Stimulated activated CD8-positive, alpha-beta memory T cell treated with anti-CD3 and anti-CD28 coated beads, Interleukin-12 subunit alpha, Interleukin-12 subunit beta, amount 100 ng/mL, for 24 hours (primary cell): ENCODE measurements around the gene KMT2C.

ENCODE experiments used
- DNase-seq: peaks from one replicate; pipeline ENCODE4 v3.0.0-alpha.2; 2020; ENCODE audit errors: extremely low read depth

KMT2C gene

DNA sequence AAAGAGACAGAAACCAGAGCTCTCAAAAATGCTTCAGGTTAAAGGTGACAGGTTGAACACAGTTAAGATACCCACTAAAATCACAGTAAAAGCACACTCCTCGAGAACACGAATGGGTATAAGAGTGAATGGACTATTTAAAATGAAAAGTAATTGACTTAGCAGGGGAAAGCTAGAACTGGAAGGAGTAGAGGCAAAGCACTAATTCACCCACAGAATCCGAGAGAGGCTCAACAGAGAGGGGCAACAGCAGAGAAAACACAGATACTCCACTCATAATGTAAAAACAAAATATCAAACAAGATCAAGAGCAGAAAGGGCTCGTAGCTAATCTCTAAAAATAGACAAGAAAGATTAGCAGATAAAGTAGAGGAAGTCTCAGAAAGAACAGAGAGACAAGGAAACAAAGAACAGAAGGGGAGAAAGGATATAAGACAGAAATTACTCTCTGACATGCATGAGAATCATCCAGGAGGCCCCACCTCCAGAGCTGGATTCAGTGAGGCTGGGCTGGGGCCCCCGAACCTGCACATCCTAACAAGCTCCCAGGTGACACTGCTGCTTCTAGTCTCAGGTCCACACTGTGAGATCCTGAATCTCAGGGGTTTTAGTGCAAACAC, 292.7 kb downstream of the KMT2C start:
- DNase-seq: no peak

DNA sequence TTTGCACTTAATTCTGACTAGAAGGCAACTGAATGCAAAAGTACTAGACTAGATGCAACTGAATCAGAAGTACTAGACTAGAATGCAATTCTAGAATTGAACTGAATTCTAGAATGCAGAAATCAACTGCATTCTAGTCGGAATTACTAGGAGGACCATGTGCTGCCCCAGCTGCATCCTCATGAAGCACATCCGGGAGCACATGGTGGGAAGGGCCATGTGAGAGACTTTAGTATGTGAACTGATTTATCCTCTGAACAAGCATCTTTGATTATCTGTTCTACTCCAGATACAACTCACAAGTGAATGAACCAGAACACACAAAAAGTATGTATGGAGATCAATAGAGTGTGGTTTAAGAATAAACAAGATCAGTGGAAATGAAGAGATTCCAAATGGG, 295.2 kb downstream of the KMT2C start:
- DNase-seq: no peak

DNA sequence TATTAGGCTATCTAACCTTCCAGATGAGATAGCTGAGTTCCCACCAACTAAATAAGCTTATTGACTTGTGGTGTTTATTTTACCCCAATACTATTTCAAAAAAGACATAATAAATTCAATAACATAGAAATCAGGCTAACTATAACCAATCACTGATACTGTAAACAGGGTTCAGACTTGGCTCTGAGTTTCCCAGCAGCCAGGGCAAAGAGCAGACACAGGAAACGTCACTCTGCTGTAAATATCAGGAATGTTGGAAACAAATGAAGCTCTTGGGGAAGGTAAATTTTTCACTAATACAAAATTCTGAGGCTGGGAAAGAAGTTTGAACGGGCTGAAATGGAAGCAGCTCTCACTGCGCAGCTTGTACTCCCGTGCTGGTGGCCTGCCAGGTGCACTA, 295.7 kb downstream of the KMT2C start:
- no peak for DNase-seq

DNA sequence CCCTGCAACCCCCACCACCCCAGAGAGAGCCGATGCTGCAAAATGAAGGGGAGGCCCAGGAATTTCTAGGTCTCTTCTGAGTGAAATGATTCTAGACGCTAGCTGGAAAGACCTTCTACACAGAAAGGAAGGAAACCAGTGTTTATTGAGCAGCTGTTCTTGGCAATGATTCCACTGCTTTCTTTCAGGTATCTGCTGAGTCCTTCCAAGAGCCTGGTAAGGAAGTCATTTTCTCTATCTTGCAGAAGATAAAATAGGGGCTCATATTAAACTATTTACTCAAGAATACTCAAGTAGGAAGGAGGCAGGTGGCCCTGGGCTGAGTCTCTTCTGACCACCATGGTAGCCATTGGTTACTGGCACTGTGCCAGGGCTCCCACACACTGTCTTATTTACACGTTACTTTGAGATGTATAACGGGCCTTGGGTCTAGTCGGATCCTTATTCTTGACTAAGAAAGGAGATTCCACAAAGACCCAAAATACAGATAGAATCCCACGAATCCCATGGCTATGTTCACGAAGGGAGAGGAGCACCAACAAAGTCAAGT, 298.3 kb downstream of the KMT2C start:
- DNase-seq: no peak

DNA sequence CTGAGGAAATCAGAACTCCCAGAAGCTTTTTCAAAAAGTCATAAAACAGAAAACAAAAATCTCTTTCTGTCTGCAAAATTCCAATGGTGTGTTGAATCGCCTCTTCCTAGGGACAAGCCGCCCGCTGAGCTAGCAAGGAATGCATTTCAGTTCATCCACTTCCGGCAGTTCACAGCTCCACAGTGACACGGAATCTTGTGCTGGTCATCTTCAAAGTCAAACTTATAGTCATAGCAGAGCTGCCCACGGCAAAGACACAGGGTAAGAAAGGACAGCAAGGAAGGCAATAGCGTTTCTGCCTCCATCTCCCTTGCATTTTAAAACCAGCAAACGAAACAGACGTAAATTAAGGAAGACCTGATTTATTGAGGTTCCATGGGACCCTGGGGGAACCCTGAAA, 299.1 kb downstream of the KMT2C start:
- DNase-seq: no peak

DNA sequence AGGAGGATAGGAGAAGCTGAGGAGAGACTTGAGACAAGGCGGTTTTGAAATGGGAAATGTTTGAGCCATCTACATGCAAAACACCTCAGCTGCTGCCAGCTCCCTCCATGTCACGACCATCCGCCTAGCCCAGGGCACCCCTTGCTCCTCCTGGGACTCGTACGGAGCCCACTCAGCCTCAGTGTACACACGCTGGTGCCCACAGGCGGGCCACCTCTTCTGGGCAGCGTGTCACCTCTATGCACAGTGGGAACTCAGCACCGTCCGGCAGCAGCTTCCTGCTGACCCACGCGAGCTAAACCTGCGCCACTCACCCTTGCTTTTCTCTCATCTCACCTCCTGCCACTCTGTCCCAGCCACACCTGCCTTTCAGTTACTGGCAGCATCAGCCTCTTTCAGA, 302.0 kb downstream of the KMT2C start:
- DNase-seq: no peak

DNA sequence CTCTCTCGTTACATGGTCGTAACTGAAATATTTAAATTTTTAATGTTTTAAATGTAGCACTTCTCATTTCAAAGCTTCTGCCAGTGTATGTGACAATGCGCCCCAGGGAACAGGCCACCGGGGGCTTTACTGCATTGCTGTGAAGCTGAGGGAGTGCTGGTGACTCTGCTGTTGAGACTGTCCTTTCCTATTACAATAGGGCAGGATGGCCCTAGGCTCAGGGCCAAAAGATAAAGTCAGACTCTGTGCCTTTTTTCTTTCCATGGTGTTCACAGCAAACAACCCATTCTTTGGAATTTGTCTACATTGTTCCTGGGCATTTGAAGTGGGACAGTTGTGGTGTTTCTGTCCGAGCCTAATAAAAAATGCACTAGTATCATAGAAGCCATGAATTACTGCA, 303.0 kb downstream of the KMT2C start:
- DNase-seq: no peak

DNA sequence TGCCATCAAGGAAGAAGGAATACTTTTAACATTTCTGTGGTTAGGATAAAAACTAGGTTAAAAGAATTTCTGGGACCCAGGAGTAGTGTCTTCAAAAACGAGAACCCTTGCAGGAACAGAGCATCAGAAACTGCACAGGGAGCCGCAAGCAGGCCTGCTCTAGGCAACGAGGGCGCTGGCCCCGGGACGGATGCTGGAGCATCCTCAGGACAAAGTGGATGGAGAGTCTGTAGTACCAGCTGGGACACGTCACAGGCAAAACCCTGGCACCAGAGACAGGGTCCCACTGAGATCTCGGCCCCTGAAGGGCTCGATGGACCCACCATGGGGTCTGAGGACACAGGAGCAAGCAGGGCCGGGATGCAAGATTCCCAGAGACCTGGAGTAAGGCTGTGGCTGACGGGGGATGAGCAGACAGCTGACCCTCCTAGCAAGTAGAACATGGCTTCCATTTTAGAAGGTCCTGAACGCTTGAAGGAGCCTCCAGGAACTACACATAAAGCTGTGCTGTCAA, 303.8 kb downstream of the KMT2C start:
- DNase-seq: no peak

DNA sequence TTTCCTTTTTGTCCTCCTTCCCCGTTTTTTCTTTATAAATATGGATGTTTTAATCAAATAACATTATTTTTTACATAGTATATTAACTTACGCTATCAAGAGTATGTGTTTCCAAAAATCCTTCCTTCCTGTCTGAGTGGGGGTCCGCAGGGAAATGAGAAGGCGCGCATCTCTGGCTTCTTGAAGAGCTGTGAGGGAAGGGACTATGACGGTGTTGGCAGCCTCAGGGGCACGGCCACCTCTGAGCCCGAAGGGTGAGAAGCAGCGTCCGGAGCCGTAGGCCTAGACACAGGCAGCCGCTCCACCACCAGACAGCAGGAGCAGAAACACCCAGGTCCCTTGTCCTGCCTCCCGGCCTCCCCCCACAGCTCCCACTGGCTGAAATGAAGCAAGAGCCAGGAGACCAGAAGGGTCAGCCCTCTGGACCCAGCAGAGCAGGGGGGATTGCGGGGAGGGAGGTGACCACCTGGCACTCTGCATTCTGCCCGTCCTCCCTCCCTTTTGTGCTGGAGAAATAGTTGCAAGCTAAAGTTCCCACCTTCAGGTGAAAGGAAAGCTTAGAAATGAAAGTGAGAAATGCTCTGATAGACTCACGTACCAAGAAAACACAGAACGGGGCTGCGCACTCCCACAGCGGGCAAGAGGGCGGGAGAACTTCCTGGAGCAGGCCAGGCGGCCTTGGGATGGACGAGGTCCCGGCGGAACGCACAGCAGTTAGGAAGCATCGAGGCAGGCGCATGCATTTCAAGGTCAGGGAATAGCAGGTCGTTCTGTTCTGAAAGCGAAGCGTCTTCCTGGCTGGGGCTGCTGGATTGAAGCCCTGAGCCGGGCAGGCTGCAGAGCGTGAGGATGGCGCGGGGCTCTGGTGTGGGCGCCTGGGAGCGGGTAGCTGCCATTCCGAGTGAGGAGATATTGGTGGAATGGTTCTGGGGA, 304.9 kb downstream of the KMT2C start:
- DNase-seq: no peak

DNA sequence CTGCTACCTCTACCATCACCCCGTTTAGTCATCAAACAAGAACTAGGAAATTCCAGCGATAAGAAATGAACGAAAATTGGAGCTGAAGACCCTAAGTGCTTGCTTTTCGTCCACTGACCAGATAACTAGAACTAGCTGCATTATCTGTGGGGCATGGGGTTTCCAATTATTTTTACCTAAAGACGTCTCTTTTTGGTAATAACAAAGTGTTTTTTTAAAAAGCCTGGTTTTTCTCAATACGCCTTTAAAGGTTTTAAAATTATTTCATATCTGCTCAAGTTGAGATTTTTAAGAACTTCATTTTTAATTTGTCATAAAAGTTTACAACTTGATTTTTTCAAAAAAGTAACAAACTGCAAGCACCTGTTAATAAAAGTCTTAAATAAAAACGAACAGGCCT, 306.1 kb downstream of the KMT2C start:
- DNase-seq: no peak

DNA sequence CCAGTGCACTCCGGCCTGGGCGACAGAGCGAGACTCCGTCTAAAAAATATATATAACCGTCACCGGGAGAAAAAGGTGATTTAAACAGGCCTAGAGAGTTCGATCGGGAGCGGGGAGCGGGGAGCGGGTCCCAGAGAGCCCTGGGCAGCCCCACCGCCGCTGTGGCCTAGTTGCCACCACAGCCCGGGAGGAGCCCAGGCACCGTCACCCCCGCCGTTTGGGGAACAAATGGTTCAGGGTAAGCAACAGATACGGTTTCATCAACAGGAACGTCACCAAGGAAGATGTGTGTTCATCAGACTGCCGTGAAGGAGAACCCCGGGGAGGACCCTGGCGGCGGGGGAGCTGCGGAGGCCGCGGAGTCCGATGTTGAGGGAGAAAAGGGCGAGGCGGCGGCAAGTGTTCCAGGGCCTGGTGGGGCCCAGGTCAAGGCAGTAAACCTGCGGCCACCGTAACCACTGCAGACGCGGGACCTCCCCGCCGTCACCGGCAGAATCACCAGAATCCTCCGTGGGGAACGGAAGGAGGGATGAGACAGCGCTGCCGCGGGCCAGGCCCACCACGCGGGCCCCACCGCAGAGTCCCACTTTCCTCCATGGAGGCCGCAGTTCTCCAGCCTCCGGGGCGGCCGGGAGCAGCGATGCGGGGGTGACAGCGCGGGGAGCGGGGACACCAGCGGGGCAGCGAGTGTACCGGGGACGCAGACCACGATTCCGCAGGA, 306.9 kb downstream of the KMT2C start:
- DNase-seq: no peak

DNA sequence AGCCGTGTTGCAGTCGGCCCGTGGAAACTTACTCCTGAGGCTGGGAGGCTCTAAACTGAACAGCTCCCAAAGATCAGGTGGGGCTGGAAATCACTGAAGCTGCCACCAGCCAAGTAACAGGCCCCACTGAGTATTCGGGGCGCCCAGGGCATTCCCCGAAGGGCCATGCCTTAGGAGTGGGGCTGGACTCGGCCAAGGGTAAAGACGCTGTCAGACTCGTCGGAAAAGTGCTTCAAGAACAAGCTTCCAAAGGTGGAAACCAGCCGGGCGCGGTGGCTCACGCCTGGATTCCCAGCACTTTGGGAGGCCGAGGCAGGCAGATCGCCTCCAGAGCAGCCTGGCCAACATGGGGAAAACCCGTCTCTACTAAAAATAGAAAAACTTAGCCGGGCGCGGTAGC, 307.6 kb downstream of the KMT2C start:
- no peak for DNase-seq

DNA sequence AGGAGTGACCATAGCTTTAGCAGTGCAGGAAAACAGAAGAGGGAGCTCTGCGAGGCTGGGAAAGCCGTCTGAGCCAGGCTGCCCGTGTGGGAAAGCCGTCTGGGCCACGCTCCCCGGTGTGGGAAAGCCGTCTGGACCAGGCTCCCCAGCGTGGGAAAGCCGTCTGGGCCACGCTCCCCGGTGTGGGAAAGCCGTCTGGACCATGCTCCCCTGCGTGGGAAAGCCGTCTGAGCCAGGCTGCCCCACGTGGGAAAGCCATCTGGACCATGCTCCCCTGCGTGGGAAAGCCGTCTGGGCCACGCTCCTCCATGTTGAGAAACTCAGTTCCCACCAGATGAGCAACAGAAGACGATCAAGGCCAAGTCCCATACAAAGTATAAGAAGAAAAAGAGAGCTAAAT, 308.6 kb downstream of the KMT2C start:
- no peak for DNase-seq

DNA sequence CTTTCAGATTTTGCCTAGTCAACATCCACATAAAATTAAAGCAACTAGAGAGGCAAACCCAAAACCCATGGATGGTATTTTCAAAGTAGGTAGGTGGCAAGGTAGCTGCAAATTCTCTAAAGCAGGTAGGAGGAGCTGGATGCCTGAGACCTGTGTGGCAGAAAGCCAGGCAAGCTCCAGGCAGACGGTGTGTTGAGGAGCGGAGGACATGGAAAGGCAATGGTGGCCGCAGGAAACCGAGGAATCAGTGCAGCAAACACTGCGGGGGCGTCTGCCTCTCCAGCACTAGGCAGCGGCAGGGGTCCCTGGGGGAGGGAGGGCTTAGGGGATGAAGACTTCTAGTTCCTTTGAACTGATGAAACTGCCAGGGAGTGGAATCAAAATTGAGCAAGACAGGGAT, 309.1 kb downstream of the KMT2C start:
- no peak for DNase-seq

DNA sequence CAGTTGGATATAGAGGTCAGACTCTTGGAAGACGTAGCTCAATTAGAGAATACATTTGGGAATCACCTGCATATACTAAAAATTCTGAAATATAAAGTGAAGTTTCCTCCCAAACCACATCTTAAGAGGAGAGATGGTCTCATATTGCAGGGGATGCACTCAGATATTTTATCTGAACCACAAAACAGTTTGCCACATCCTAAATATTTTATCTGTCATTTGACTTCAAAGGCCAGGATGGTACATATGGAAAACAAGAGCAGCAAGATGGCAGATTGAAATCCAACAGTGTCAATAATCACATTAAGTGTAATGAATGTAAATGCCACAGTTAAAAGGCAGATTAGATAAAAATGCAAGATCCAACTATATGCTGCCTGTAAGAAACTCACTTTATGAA, 313.3 kb downstream of the KMT2C start:
- DNase-seq: no peak

DNA sequence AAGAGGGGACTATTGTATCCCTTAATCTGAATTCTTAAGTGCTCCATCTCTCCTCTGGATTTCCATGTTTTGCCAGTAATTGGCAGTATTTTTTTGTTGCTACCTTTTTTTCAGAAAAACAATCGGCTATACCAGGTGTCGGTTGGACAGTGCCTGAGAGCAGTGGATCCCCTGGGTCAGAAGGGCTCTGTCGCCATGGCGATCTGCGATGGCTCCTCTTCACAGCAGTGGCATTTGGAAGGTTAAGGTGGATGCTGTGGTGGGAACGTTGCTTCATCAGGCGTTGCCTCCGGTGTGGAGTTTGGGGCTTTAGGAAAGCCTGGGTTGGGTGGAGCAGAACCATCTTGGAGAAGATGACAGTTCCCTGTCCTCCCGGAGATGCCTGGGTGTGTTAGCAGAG, 314.4 kb downstream of the KMT2C start:
- no peak for DNase-seq

DNA sequence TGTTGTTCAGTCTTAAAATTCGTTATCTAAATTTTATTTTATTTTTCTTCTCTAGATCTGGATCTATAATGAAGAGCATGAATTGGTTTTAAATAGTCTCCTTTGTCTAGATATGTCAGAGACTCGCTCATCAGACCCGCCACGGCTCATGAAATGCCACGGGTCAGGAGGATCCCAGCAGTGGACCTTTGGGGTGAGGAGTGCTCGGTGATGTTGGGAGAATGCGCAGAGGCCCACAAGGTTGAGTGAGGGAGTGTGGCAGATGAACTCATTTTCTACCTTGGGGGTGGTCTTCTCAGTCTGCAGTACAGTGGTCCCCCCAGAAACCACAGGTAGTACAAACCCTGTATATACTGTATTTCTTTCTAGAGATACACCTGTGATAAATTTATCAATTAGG, 315.0 kb downstream of the KMT2C start:
- DNase-seq: no peak

DNA sequence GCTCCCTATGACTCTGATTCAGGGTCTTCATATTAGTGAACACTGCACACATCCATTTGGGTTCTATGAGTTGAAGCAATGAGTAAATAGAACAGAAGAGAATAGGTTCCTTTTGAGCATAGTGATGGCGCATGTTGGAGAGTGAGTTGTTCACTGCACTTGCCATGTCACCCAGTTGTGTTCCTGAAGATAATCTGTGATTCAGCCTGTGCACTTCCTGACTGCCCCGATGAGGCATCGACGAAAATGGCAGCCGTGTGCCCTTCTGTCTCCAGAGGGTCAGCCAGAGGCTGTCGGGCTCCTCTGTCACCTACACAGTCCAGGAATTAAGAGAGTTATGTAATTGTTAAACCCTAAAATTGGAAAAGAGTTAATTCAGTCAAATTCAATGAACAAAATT, 315.6 kb downstream of the KMT2C start:
- DNase-seq: no peak

DNA sequence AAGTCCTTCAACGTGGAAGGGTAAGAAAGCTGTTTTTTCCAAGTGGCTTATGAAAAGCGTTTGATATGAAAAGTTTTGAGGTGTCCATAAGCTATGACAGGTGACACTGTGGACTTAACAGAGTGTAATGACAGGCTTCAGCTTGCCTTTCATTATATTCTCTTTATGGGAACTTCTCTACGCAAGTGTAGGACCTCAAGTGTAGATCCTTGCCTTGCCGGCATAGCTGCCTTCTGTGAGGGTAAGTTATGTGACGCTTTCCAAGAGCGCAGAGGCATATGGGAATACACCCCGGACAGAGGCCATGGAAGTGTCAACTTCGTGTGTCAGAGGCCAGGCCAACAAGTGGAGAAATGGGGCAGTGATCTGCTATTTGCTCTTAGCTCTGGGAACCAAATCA, 318.4 kb downstream of the KMT2C start:
- DNase-seq: no peak

DNA sequence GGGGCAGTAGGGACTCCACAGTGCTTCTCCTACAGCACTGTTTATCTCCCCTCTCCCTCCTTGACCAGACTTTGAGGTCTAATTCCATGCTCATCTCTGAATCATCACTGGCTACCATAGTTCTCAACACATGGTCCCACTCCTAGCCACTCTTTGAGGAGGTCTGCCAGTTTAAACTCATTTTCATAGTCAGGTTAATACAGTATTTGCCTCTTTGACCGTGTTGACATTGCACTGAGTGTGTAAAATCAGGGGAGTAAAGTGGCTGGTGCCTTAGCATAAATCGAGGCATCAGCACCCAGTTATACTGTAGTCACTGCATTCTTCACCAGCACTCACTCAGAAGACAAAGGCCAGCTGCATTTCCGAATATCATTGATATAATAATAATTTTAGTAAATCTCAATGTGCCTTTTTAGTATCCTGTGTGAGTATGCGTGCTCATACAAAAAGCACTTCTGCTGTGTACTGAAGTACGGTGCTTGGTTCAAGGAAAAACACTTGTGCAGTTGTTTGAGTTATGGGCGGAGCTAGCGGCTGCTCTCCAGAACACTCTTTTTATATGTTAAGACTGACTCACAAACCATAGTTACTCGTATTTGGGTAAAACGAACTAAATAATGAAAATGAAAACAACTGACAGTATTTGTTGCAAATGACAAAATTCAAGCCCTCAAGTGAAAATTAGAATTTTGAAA, 320.6 kb downstream of the KMT2C start:
- no peak for DNase-seq

DNA sequence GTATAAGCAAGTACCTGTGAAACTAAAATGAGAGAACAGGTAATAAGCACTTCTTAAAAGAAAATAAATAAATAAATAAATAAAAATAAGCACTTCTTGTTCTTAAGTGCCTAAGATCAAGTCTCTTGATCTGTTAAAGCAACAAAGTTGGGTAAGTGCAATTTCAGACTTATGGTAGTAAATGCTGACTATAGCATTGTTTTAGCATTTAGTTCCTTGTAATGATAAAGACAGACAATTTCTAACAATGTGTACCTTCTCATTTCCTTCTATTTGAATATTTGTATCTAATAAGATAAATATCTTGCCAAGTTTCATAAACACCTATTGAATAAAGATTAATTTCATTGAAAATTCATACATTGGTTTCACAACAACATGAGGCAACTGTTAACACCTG, 323.0 kb downstream of the KMT2C start:
- DNase-seq: no peak

DNA sequence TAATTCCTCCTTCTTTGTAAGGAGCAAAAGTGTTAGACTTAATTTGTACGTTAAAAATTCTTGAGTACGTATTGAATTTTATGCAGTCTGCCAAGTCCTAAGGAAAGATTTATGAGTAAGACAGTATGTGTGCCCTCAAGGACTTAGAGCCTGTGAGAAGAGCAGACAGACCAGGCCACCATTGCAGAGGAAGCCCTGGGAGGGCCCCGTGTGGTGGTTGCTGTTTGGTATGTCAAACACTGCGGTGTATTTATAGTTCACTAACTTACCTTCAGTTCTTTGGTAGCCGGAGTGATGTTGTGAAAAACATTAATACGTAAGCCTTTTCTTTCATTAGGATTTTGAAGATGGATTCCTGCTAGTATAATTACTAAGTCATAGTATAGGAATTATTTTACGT, 327.4 kb downstream of the KMT2C start:
- DNase-seq: no peak
